Astrocyte (in vitro differentiated cells and primary cell): ENCODE measurements around the gene CDT1. TPM values are rescaled to one million over a fixed set of nuclear protein-coding genes. Genes with fewer than 3 reads are reported as not detected.
A peak's percentile ranks its signal among the peaks of the same experiment; 100 is the strongest.

Experiments
- DNase-seq: peaks from one replicate; pipeline ENCODE4 v3.0.0-alpha.2; 2010; ENCODE audit warnings: low read depth
- FAIRE-seq: peaks from 2 replicates; lab custom pipeline; 2011; peaks lifted over from hg19 to GRCh38; lab: Jason Lieb, UNC
- H2AFZ ChIP-seq: 2 replicates; pipeline ENCODE4 v1.6.0; 2012; ENCODE audit warnings: low read depth, low read length, inconsistent platforms
- H3K27ac ChIP-seq: 2 replicates; pipeline ENCODE4 v1.5.1; 2011; ENCODE audit warnings: low read depth, low read length, inconsistent platforms
- H3K27me3 ChIP-seq: 2 replicates; pipeline ENCODE4 v1.6.0; 2011; ENCODE audit warnings: low read length, inconsistent platforms; ENCODE audit not compliant: insufficient read depth
- H3K36me3 ChIP-seq: 2 replicates; pipeline ENCODE4 v1.5.1; 2011; ENCODE audit warnings: low read length, inconsistent platforms; ENCODE audit not compliant: insufficient read depth
- H3K4me1 ChIP-seq: 2 replicates; pipeline ENCODE4 v1.5.1; 2011; ENCODE audit warnings: low read length, inconsistent platforms; ENCODE audit not compliant: insufficient read depth
- H3K4me2 ChIP-seq: 2 replicates; pipeline ENCODE4 v1.6.0; 2012; ENCODE audit warnings: low read length, inconsistent platforms
- H3K4me3 ChIP-seq: 2 replicates; pipeline ENCODE4 v1.5.1; 2011; ENCODE audit warnings: low read depth, mild to moderate bottlenecking, low read length, inconsistent platforms; ENCODE audit not compliant: insufficient read depth
- H3K79me2 ChIP-seq: 2 replicates; pipeline ENCODE4 v1.6.0; 2012; ENCODE audit warnings: mild to moderate bottlenecking, low read length, inconsistent platforms; ENCODE audit not compliant: insufficient read depth
- H3K9ac ChIP-seq: 2 replicates; pipeline ENCODE4 v1.6.0; 2012; ENCODE audit warnings: mild to moderate bottlenecking, low read length, inconsistent platforms
- H3K9me3 ChIP-seq: 2 replicates; pipeline ENCODE4 v1.5.1; 2012; ENCODE audit warnings: low read depth, mild to moderate bottlenecking, low read length, inconsistent platforms; ENCODE audit not compliant: insufficient read depth
- H4K20me1 ChIP-seq: 2 replicates; pipeline ENCODE4 v1.6.0; 2012; ENCODE audit warnings: low read length, inconsistent platforms; ENCODE audit not compliant: insufficient read depth
- H3K27ac Mint-ChIP-seq: one replicate; pipeline ENCODE4 v1.8.0; 2021; ENCODE audit warnings: mild to moderate bottlenecking, mixed read lengths; ENCODE audit not compliant: unreplicated experiment
- H3K27me3 Mint-ChIP-seq: one replicate; pipeline ENCODE4 v1.8.0; 2021; ENCODE audit warnings: low read depth, mixed read lengths; ENCODE audit not compliant: unreplicated experiment
- H3K36me3 Mint-ChIP-seq: one replicate; pipeline ENCODE4 v1.8.0; 2021; ENCODE audit warnings: low read depth, mixed read lengths; ENCODE audit not compliant: unreplicated experiment
- H3K4me1 Mint-ChIP-seq: one replicate; pipeline ENCODE4 v1.8.0; 2021; ENCODE audit warnings: low read depth, mixed read lengths; ENCODE audit not compliant: unreplicated experiment
- H3K4me3 Mint-ChIP-seq: one replicate; pipeline ENCODE4 v1.8.0; 2021; ENCODE audit warnings: mild to moderate bottlenecking, moderate library complexity, mixed read lengths; ENCODE audit not compliant: unreplicated experiment
- H3K9me3 Mint-ChIP-seq: one replicate; pipeline ENCODE4 v1.8.0; 2021; ENCODE audit warnings: mild to moderate bottlenecking, mixed read lengths; ENCODE audit not compliant: unreplicated experiment
- CTCF ChIP-seq: IDR thresholded peaks from 2 replicates; pipeline ENCODE4 v1.5.1; 2011; ENCODE audit warnings: low read depth, mild to moderate bottlenecking, inconsistent platforms, low read length, moderate library complexity; ENCODE audit not compliant: insufficient read depth
- EZH2 ChIP-seq: IDR thresholded peaks from 2 replicates; pipeline ENCODE4 v1.6.1; 2012; ENCODE audit warnings: mild to moderate bottlenecking, low read length, inconsistent platforms; ENCODE audit not compliant: insufficient read depth
- total RNA-seq: library from RNA; stranded (reverse); gene quantifications from 2 replicates; pipeline ENCODE4 v1.2.1, GENCODE V29; 2021

Gene CDT1
- total RNA-seq, 1 donor from 2014 or later = 4.7 TPM

GRCh38 chr16:88856828-88857727 lies 53.5 kb downstream of the CDT1 start, which contains the start of the genes GALNS and TRAPPC2L:
Gene GALNS (minus strand): TSS chr16:88856947. CDS start chr16:88856877, 70 bp downstream.
Gene TRAPPC2L (plus strand): TSS chr16:88857127. CDS start chr16:88857151, 24 bp downstream.
- peak within 1 kb of the TSS; percentile 100 for H3K27ac Mint-ChIP-seq
- peak; percentile 73 for FAIRE-seq
- H3K4me3 Mint-ChIP-seq = peak within 1 kb of the TSS; percentile 100

GRCh38 chr16:88857728-88858339 lies 54.2 kb downstream of the CDT1 start:
- peaks cover 6% of the 10 kb centered on the region for H3K4me1 Mint-ChIP-seq
- Histone ChIP-seq H3K27me3 (no peaks in the 10 kb centered on the region), H3K27ac (peak overlapping the region; percentile 88), H4K20me1 (peaks cover 42% of the 10 kb centered on the region), H3K9ac (peak overlapping the region; percentile 94), H2AFZ (peak overlapping the region; percentile 88), H3K36me3 (peaks cover 6% of the 10 kb centered on the region), H3K9me3 (no peaks in the 10 kb centered on the region), H3K4me1 (peaks cover 12% of the 10 kb centered on the region), H3K79me2 (peaks cover 34% of the 10 kb centered on the region), H3K4me3 (peak overlapping the region; percentile 91), H3K4me2 (peak overlapping the region; percentile 99)
- TF ChIP-seq CTCF = peak; percentile 72
- TF ChIP-seq EZH2 = no peak
- DNase-seq (peak; percentile 47), FAIRE-seq (no peak)
- peak overlapping the region; percentile 100 for H3K4me3 Mint-ChIP-seq
- peak overlapping the region; percentile 100 for H3K27ac Mint-ChIP-seq
- no peaks in the 10 kb centered on the region for H3K27me3 Mint-ChIP-seq
- H3K9me3 Mint-ChIP-seq = peaks cover 2% of the 10 kb centered on the region
- peaks cover 12% of the 10 kb centered on the region for H3K36me3 Mint-ChIP-seq

More at GRCh38 chr16:88856828-88857727, 53.5 kb downstream of the CDT1 start, which contains the start of the genes GALNS and TRAPPC2L:
- Mint-ChIP-seq H3K36me3 (peaks cover 9% of the 10 kb centered on the region), H3K9me3 (peaks cover 2% of the 10 kb centered on the region), H3K4me1 (peaks cover 6% of the 10 kb centered on the region), H3K27me3 (no peaks in the 10 kb centered on the region)
- no peaks in the 10 kb centered on the region for H3K27me3 ChIP-seq
- H3K9me3 ChIP-seq = no peaks in the 10 kb centered on the region
- peaks cover 34% of the 10 kb centered on the region for H3K79me2 ChIP-seq
- DNase-seq = peak; percentile 64
- TF ChIP-seq EZH2 (no peak), CTCF (no peak)
- peak within 1 kb of the TSS; percentile 99 for H3K4me2 ChIP-seq
- H2AFZ ChIP-seq = peak within 1 kb of the TSS; percentile 88
- peak within 1 kb of the TSS; percentile 91 for H3K4me3 ChIP-seq
- H4K20me1 ChIP-seq = peaks cover 42% of the 10 kb centered on the region
- H3K4me1 ChIP-seq = peaks cover 12% of the 10 kb centered on the region
- H3K27ac ChIP-seq = peak within 1 kb of the TSS; percentile 88
- peaks cover 6% of the 10 kb centered on the region for H3K36me3 ChIP-seq
- H3K9ac ChIP-seq = peak within 1 kb of the TSS; percentile 94

Other genes starting within 250 kb of the CDT1 start
- 31.6 and 32.8 TPM in 2 replicates for gene ZC3H18, start 233.4 kb upstream of the CDT1 start, total RNA-seq
- gene IL17C, start 165.2 kb upstream of the CDT1 start, total RNA-seq = 0.36 TPM in 1 of 2 replicates, not detected in the other
- gene CYBA, start 152.7 kb upstream of the CDT1 start, total RNA-seq = 236 and 284 TPM in 2 replicates
- gene MVD, start 140.7 kb upstream of the CDT1 start, total RNA-seq = 50.3 and 63.9 TPM in 2 replicates
- 0.22 and 0.48 TPM in 2 replicates for gene SNAI3, start 117.3 kb upstream of the CDT1 start, total RNA-seq
- 15.4 and 15.6 TPM in 2 replicates for gene RNF166, start 97.4 kb upstream of the CDT1 start, total RNA-seq
- 18.3 and 22.5 TPM in 2 replicates for gene CTU2, start 97.3 kb upstream of the CDT1 start, total RNA-seq
- 239 and 247 TPM in 2 replicates for gene PIEZO1, start 18.6 kb upstream of the CDT1 start, total RNA-seq
- gene APRT, start 8.1 kb downstream of the CDT1 start, total RNA-seq = 132 and 143 TPM in 2 replicates
- gene GALNS, start 53.2 kb downstream of the CDT1 start, total RNA-seq = 31.1 and 31.7 TPM in 2 replicates
- 59.1 and 63.0 TPM in 2 replicates for gene TRAPPC2L, start 53.3 kb downstream of the CDT1 start, total RNA-seq
- gene PABPN1L, start 62.9 kb downstream of the CDT1 start, total RNA-seq = not detected in 2 replicates
- gene CBFA2T3, start 173.4 kb downstream of the CDT1 start, total RNA-seq = 2.2 and 2.4 TPM in 2 replicates